Caco-2 (cell line): ENCODE data around the gene RGS10. TPM values are rescaled to one million over a fixed set of nuclear protein-coding genes. Genes with fewer than 3 reads are reported as not detected.
"Not testable (repeated sequence)": the region's sequence is repeated elsewhere in the genome, so short reads cannot be mapped to it uniquely, and the experiment has no call there.

Experiments used
- BruUV-seq: library from RNA; stranded (reverse); fragments of 400-500 nt; replicated peaks from 2 replicates; lab custom pipeline; 2021; lab: Mats Ljungman, UMichigan
- CTCF ChIA-PET: fragments of 300-600 bp; sonication (Branson Sonifier 250); formaldehyde crosslinking; loops from one replicate; lab custom pipeline; 2022; ENCODE audit warnings: antibody characterized with exemption; lab: Charles Lee
- POLR2A ChIA-PET: fragments of 300-600 bp; sonication (Branson Sonifier 250); formaldehyde crosslinking; loops from one replicate; lab custom pipeline; 2022; ENCODE audit warnings: antibody characterized with exemption; lab: Charles Lee
- DNase-seq, 2 experiments: peaks; one replicate each; pipeline versions ENCODE4 v3.0.0 to v3.0.0-alpha.2; 2020 to 2022
- H3K27me3 ChIP-seq: replicated peaks from 2 replicates; pipeline ENCODE4 v1.6.0; 2011; ENCODE audit warnings: low read length; ENCODE audit not compliant: control insufficient read depth, insufficient read depth
- H3K36me3 ChIP-seq: 2 replicates; pipeline ENCODE4 v1.5.1; 2011; ENCODE audit warnings: low read length; ENCODE audit not compliant: control insufficient read depth, insufficient read depth
- H3K4me1 ChIP-seq: fragments of 250-450 bp; sonication (Bioruptor Pico); 2 replicates; pipeline ENCODE4 v1.5.1; 2020; ENCODE audit warnings: mild to moderate bottlenecking
- H3K4me3 ChIP-seq: 2 replicates; pipeline ENCODE4 v1.5.1; 2011; ENCODE audit warnings: low read depth, mild to moderate bottlenecking, control low read depth, low read length
- H3K9me3 ChIP-seq: fragments of 250-450 bp; sonication (Bioruptor Pico); 2 replicates; pipeline ENCODE4 v1.5.1; 2020; ENCODE audit warnings: mild to moderate bottlenecking, moderate library complexity
- H3K27ac Mint-ChIP-seq: one replicate; pipeline ENCODE4 v1.8.0; 2022; ENCODE audit warnings: mixed read lengths; ENCODE audit not compliant: unreplicated experiment
- H3K27me3 Mint-ChIP-seq: one replicate; pipeline ENCODE4 v1.8.0; 2022; ENCODE audit warnings: mixed read lengths; ENCODE audit not compliant: insufficient read depth, unreplicated experiment
- H3K36me3 Mint-ChIP-seq: one replicate; pipeline ENCODE4 v1.8.0; 2022; ENCODE audit warnings: mild to moderate bottlenecking, mixed read lengths; ENCODE audit not compliant: insufficient read depth, unreplicated experiment
- H3K4me1 Mint-ChIP-seq: one replicate; pipeline ENCODE4 v1.8.0; 2022; ENCODE audit warnings: low read depth, mixed read lengths; ENCODE audit not compliant: unreplicated experiment
- H3K4me3 Mint-ChIP-seq: one replicate; pipeline ENCODE4 v1.8.0; 2022; ENCODE audit warnings: mild to moderate bottlenecking, moderate library complexity, mixed read lengths; ENCODE audit not compliant: unreplicated experiment
- H3K9me3 Mint-ChIP-seq: one replicate; pipeline ENCODE4 v1.8.0; 2022; ENCODE audit warnings: mixed read lengths; ENCODE audit not compliant: unreplicated experiment
- intact Hi-C: fragments of 100-400 bp; cut with micrococcal nuclease; formaldehyde crosslinking; loops from one replicate; pipeline ENCODE4 v1.10.0; 2022; ENCODE audit not compliant: unreplicated experiment
- total RNA-seq: library from RNA; stranded (reverse); gene quantifications from 2 replicates; pipeline ENCODE4 v1.2.3, GENCODE V29; 2022
- TF ChIP-seq, protein P1 (sequence below), 2 experiments: fragments of 200-600 bp in 1 of 2; IDR thresholded peaks; 1 replicate in 1 of 2; 2 replicates in 1 of 2; pipeline versions ENCODE4 v1.5.1 to v1.8.0; 2011 to 2022; ENCODE audit warnings: antibody characterized with exemption in 1 of 2, control low read depth in 1 of 2, inconsistent platforms in 1 of 2, low read depth in 1 of 2, low read length in 1 of 2, mild to moderate bottlenecking in 1 of 2, moderate library complexity in 1 of 2; ENCODE audit not compliant: insufficient read depth in 1 of 2, severe bottlenecking in 1 of 2, unreplicated experiment in 1 of 2

The RGS10 gene
- total RNA-seq, 1 experiment from 2014 or later = 23.2 TPM

DNA sequence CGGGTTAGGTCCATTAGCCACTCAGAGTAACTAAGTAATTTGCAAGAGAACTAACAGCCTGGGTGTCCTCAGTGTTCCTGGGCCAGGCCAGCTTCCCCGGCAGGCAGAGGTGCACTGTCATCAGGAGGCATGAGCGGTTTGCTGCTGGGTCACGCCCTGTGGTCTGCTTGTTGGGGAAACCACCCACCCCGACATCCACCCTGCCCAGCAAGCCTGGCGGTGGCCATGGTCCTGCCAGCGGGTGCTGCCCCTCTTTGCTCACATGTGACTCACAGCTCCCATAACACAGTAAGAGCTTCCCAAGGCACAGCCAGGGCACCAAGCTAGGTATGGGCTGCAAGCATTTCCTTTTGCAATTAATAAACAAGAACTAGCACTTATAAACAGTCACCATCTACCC is 75.9 kb downstream of the RGS10 start:
- peaks cover 8% of the 10 kb centered on the region; the same call in 1 of the 2 replicates for H3K4me1 ChIP-seq
- DNase-seq = no peak
- no peaks in the 10 kb centered on the region for H3K27me3 ChIP-seq
- no TSS peak for BruUV-seq
- H3K9me3 Mint-ChIP-seq = peaks cover 28% of the 10 kb centered on the region
- TF ChIP-seq, protein P1, sequence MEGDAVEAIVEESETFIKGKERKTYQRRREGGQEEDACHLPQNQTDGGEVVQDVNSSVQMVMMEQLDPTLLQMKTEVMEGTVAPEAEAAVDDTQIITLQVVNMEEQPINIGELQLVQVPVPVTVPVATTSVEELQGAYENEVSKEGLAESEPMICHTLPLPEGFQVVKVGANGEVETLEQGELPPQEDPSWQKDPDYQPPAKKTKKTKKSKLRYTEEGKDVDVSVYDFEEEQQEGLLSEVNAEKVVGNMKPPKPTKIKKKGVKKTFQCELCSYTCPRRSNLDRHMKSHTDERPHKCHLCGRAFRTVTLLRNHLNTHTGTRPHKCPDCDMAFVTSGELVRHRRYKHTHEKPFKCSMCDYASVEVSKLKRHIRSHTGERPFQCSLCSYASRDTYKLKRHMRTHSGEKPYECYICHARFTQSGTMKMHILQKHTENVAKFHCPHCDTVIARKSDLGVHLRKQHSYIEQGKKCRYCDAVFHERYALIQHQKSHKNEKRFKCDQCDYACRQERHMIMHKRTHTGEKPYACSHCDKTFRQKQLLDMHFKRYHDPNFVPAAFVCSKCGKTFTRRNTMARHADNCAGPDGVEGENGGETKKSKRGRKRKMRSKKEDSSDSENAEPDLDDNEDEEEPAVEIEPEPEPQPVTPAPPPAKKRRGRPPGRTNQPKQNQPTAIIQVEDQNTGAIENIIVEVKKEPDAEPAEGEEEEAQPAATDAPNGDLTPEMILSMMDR (IDR thresholded peaks at IDR 0.05; ENCODE audit: insufficient read depth in 1 of 2, low read depth in 1 of 2, low read length in 1 of 2, severe bottlenecking in 1 of 2, unreplicated experiment in 1 of 2) = no peak
- H3K27me3 Mint-ChIP-seq = peaks cover 5% of the 10 kb centered on the region
- H3K4me3 ChIP-seq = no peak overlapping the region
- no peak overlapping the region for H3K27ac Mint-ChIP-seq
- no peaks in the 10 kb centered on the region for H3K36me3 Mint-ChIP-seq
- H3K4me1 Mint-ChIP-seq = peaks cover 15% of the 10 kb centered on the region
- ChIA-PET POLR2A (no interaction called here), CTCF (interaction anchor here (0.6 kb wide), 1 partner anchor 200 kb away, joined by 4 read pairs; no protein-coding TSS in a partner anchor)
- H3K9me3 ChIP-seq = peaks cover 11% of the 10 kb centered on the region; the same call in 1 of the 2 replicates
- no peaks in the 10 kb centered on the region for H3K36me3 ChIP-seq
- intact Hi-C loops = no loop called here
- no peak overlapping the region for H3K4me3 Mint-ChIP-seq

DNA sequence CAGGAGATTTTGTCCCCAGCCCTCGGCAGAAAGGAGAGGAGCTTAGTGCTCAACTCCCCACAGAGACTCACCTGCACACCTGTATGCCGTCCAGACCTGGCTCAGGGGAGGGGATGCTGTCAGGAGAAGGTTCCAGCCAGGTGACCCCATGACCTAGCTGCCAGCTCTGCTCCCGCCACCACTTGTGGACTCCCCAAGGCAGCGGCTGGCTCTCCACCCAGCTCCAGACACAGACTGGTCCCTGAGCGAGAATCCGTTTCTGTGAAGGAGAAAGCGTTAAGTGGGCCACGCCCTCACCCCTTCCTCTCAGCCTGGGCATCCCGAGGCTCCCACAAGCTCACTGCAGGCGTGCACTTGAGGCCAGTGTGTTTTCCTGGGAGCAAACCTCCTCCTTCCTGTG is 76.4 kb downstream of the RGS10 start:
- H3K36me3 Mint-ChIP-seq = no peaks in the 10 kb centered on the region
- H3K27ac Mint-ChIP-seq = no peak overlapping the region
- TF ChIP-seq, protein P1 (IDR thresholded peaks at IDR 0.05; ENCODE audit: insufficient read depth in 1 of 2, low read depth in 1 of 2, low read length in 1 of 2, severe bottlenecking in 1 of 2, unreplicated experiment in 1 of 2) = no peak
- Histone ChIP-seq H3K4me1 (peaks cover 12% of the 10 kb centered on the region; the same call in 1 of the 2 replicates), H3K27me3 (no peaks in the 10 kb centered on the region), H3K4me3 (no peak overlapping the region), H3K9me3 (peaks cover 11% of the 10 kb centered on the region; the same call in 1 of the 2 replicates), H3K36me3 (no peaks in the 10 kb centered on the region)
- CTCF ChIA-PET = interaction anchor here (0.5 kb wide), 1 partner anchor 655 kb away, joined by 3 read pairs; no protein-coding TSS in a partner anchor
- DNase-seq = no peak
- POLR2A ChIA-PET = no interaction called here
- peaks cover 5% of the 10 kb centered on the region for H3K27me3 Mint-ChIP-seq
- peaks cover 15% of the 10 kb centered on the region for H3K4me1 Mint-ChIP-seq
- intact Hi-C loops = no loop called here
- H3K4me3 Mint-ChIP-seq = no peak overlapping the region
- H3K9me3 Mint-ChIP-seq = peaks cover 28% of the 10 kb centered on the region
- no TSS peak for BruUV-seq

DNA sequence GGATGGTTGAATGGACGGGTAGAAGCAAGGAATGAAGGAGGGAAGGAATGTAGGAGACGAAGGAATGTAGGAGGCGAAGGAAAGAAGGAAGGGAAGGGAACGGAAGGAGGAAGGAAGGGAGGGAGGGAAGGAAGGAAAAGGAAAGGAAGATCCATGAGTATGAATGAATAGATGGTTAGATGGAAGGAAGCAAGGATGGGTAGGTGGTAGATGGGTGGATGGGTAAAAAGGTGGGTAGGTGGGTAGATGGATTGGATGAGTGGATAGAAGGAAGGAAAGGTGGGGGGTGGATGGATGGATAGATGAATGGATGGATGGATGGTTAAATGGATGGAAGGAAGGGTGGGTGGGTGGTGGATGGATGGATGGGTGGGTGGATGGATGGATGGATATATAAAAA is 77.4 kb downstream of the RGS10 start:
- H3K4me1 Mint-ChIP-seq = peaks cover 15% of the 10 kb centered on the region
- TF ChIP-seq, protein P1 (IDR thresholded peaks at IDR 0.05; ENCODE audit: insufficient read depth in 1 of 2, low read depth in 1 of 2, low read length in 1 of 2, severe bottlenecking in 1 of 2, unreplicated experiment in 1 of 2) = no peak
- peaks cover 5% of the 10 kb centered on the region for H3K27me3 Mint-ChIP-seq
- no peak overlapping the region for H3K27ac Mint-ChIP-seq
- ChIA-PET POLR2A (no interaction called here), CTCF (no interaction called here)
- H3K9me3 Mint-ChIP-seq = peaks cover 28% of the 10 kb centered on the region
- no peak for DNase-seq
- Histone ChIP-seq H3K36me3 (no peaks in the 10 kb centered on the region), H3K27me3 (no peaks in the 10 kb centered on the region), H3K9me3 (peaks cover 11% of the 10 kb centered on the region; the same call in 1 of the 2 replicates), H3K4me1 (peaks cover 12% of the 10 kb centered on the region; the same call in 1 of the 2 replicates), H3K4me3 (no peak overlapping the region)
- intact Hi-C loops = no loop called here
- H3K36me3 Mint-ChIP-seq = no peaks in the 10 kb centered on the region
- no TSS peak for BruUV-seq
- H3K4me3 Mint-ChIP-seq = no peak overlapping the region

DNA sequence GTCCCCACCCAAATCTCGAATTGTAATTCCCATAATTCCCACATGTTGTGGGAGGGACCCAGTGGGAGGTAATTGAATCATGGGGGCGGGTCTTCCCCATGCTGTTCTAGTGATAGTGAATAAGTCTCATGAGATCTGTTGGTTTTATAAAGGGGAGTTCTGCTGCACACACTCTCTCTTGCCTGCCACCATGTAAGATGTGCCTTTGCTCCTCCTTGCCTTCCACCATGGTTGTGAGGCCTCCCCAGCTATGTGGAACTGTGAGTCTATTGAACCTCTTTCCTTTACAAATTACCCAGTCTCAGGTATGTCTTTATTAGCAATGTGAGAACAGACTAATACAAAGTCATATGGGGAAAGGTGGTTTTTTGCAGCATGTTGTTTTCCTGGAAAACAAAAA is 79.3 kb downstream of the RGS10 start:
- intact Hi-C loops, H3K36me3 ChIP-seq, H3K27ac Mint-ChIP-seq, H3K27me3 Mint-ChIP-seq, BruUV-seq, H3K4me3 Mint-ChIP-seq, H3K27me3 ChIP-seq, DNase-seq, POLR2A ChIA-PET, CTCF ChIA-PET, H3K36me3 Mint-ChIP-seq, H3K4me3 ChIP-seq: not testable (repeated sequence)
- Mint-ChIP-seq H3K9me3 (peaks cover 28% of the 10 kb centered on the region), H3K4me1 (peaks cover 15% of the 10 kb centered on the region)
- peaks cover 11% of the 10 kb centered on the region; the same call in 1 of the 2 replicates for H3K9me3 ChIP-seq
- H3K4me1 ChIP-seq = peaks cover 12% of the 10 kb centered on the region; the same call in 1 of the 2 replicates
